T-helper 2 cell (primary cell): Measurements from ENCODE around the gene SLC22A7.
"Not testable (repeated sequence)": the region's sequence is repeated elsewhere in the genome, so short reads cannot be mapped to it uniquely, and the experiment has no call there.

Source experiments
- DNase-seq, 5 experiments: peaks; one replicate each; pipeline versions ENCODE4 v3.0.0 to v3.0.0-alpha.2; 2012 to 2022

The SLC22A7 gene

DNA sequence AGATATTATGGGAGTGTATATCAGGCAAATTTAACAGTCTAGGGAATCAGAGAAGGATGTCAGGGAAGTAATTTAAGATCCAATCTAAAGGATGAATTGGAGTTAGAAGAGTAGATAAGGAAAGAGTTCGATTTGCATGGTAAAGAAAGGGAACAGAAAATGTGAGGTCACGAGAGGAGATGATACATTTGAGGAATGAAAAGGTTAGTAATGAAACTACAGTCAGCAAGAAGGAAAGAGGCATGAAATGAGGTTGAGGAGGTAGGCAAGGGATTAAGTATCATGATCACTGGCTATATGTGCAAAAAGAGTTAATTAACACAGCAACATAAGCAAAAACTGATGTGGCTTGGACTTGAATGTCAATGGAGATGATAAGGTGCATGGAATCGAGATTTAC, 49.0 kb downstream of the SLC22A7 start:
- no peak for DNase-seq

DNA sequence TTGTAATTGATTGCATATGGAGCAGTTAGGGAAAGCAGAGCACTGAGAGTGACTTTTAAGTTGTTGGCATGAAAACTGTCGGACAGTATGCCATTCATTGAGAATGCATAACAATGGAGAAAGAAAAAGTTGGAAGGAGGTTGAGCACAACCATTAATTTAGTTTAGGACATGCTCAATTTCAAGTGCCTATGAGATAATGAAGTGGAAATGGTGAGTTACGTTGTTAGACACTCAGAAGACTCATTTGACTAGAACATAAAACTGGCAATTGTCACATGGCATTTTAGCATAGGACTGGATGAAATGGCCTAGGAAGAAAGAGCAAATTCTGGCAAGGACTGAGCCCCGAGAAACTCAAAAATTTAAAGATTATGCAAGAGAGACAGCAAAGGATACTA, 49.4 kb downstream of the SLC22A7 start:
- DNase-seq: no peak

DNA sequence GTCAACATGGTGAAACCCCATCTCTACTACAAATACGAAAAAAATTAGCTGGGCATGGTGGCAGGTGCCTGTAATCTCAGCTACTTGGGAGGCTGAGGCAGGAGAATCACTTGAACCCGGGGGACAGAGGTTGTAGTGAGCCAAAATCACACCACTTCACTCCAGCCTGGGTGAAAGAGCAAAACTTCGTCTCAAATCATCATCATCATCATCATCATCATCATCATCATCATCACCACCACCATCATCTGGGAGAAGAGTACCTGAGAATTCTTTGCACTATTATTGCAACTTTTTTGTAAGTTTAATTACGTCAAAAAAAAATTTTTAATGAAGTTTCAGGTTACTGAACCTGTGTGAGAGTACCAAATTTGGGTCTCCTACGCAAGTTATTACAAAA, 53.9 kb downstream of the SLC22A7 start:
- DNase-seq: not testable (repeated sequence)
